ENCODE data around the gene MRPL42. TPM values are rescaled to one million over a fixed set of nuclear protein-coding genes. Genes with fewer than 3 reads are reported as not detected.
A peak's percentile ranks its signal among the peaks of the same experiment; 100 is the strongest.

MRPL42 gene
- total RNA-seq (66.7 TPM), polyA plus RNA-seq (ENCODE audit: insufficient read depth, low read depth, low replicate concordance) (57.6 TPM)
- long read RNA-seq, donor 1, full-length matches to known transcripts: 18 of 18 reads
- long read RNA-seq, donor 1, partial matches to known transcripts: 0 of 18 reads
- long read RNA-seq, donor 1, other reads (novel, unspliced or antisense): 0 of 18 reads
- long read RNA-seq, donor 2, full-length matches to known transcripts: 22 of 22 reads
- long read RNA-seq, donor 2, partial matches to known transcripts: 0 of 22 reads
- long read RNA-seq, donor 2, other reads (novel, unspliced or antisense): 0 of 22 reads
- long read RNA-seq, donor 3, full-length matches to known transcripts: 47 of 47 reads
- long read RNA-seq, donor 3, partial matches to known transcripts: 0 of 47 reads
- long read RNA-seq, donor 3, other reads (novel, unspliced or antisense): 0 of 47 reads
- long read RNA-seq, donor 4, full-length matches to known transcripts: 30 of 30 reads
- long read RNA-seq, donor 4, partial matches to known transcripts: 0 of 30 reads
- long read RNA-seq, donor 4, other reads (novel, unspliced or antisense): 0 of 30 reads
- long read RNA-seq, donor 5, full-length matches to known transcripts: 2 of 2 reads
- long read RNA-seq, donor 5, partial matches to known transcripts: 0 of 2 reads
- long read RNA-seq, donor 5, other reads (novel, unspliced or antisense): 0 of 2 reads
- long read RNA-seq, donor 6, full-length matches to known transcripts: 58 of 66 reads
- long read RNA-seq, donor 6, partial matches to known transcripts: 8 of 66 reads
- long read RNA-seq, donor 6, other reads (novel, unspliced or antisense): 0 of 66 reads
- long read RNA-seq, donor 7, full-length matches to known transcripts: 19 of 30 reads
- long read RNA-seq, donor 7, partial matches to known transcripts: 2 of 30 reads
- long read RNA-seq, donor 7, other reads (novel, unspliced or antisense): 9 of 30 reads
- long read RNA-seq, donor 8, full-length matches to known transcripts: 22 of 28 reads
- long read RNA-seq, donor 8, partial matches to known transcripts: 6 of 28 reads
- long read RNA-seq, donor 8, other reads (novel, unspliced or antisense): 0 of 28 reads
- long read RNA-seq, donor 9, full-length matches to known transcripts: 19 of 19 reads
- long read RNA-seq, donor 9, partial matches to known transcripts: 0 of 19 reads
- long read RNA-seq, donor 9, other reads (novel, unspliced or antisense): 0 of 19 reads
- long read RNA-seq, donor 10, full-length matches to known transcripts: 21 of 21 reads
- long read RNA-seq, donor 10, partial matches to known transcripts: 0 of 21 reads
- long read RNA-seq, donor 10, other reads (novel, unspliced or antisense): 0 of 21 reads

- TF ChIP-seq CTCF (IDR thresholded peaks at IDR 0.05; ENCODE audit: borderline replicate concordance, extremely low read depth, insufficient read depth): peak; percentile 58
- no peaks in the 10 kb centered on the region for H3K36me3 ChIP-seq (ENCODE audit: control insufficient read depth in 2 of 3, insufficient read depth in 3 of 3, low read length in 3 of 3)
- no peak for FAIRE-seq
Measured at GRCh38 chr12:93467351-93468007, at the start of gene MRPL42. TSS of gene MRPL42 (plus strand) at chr12:93467514. CDS start at chr12:93469286, 1,772 bp downstream.

GRCh38 chr12:93417967-93418480 lies 49.3 kb upstream of the MRPL42 start:
- H3K4me3 ChIP-seq (ENCODE audit: low read length in 3 of 3): no peak overlapping the region
- H3K27ac ChIP-seq (ENCODE audit: low read depth in 2 of 2, low read length in 2 of 2): no peak overlapping the region
- FAIRE-seq (no peak), DNase-seq (no peak)
- no peak overlapping the region for H3K9ac ChIP-seq (ENCODE audit: low read length in 3 of 3)
- no peaks in the 10 kb centered on the region for H3K9me3 ChIP-seq (ENCODE audit: control insufficient read depth in 2 of 3, insufficient read depth in 1 of 3, low read length in 3 of 3)
- no peak for TF ChIP-seq CTCF (IDR thresholded peaks at IDR 0.05; ENCODE audit: borderline replicate concordance, extremely low read depth, insufficient read depth)
- intact Hi-C loops (cut with DNase I): no loop called here
- no peaks in the 10 kb centered on the region for H3K36me3 ChIP-seq (ENCODE audit: control insufficient read depth in 2 of 3, insufficient read depth in 3 of 3, low read length in 3 of 3)
- H3K27me3 ChIP-seq (ENCODE audit: control insufficient read depth, insufficient read depth, low read length): no peaks in the 10 kb centered on the region
- H3K4me1 ChIP-seq (ENCODE audit: control insufficient read depth in 2 of 3, insufficient read depth in 2 of 3, low read depth in 1 of 3, low read length in 3 of 3): peaks cover 0 to 13% (median 3%) of the 10 kb centered on the region in 3 donors

More at GRCh38 chr12:93467351-93468007, at the start of gene MRPL42:
- peak; percentile 95 to 97 (median 95) for DNase-seq
- intact Hi-C loops (cut with DNase I): no loop called here
- Histone ChIP-seq H3K4me1 (ENCODE audit: control insufficient read depth in 2 of 3, insufficient read depth in 2 of 3, low read depth in 1 of 3, low read length in 3 of 3) (peaks cover 3 to 6% (median 6%) of the 10 kb centered on the region in 3 donors), H3K9me3 (ENCODE audit: control insufficient read depth in 2 of 3, insufficient read depth in 1 of 3, low read length in 3 of 3) (no peaks in the 10 kb centered on the region), H3K4me3 (ENCODE audit: low read length in 3 of 3) (peak within 1 kb of the TSS; percentile 87 to 98 (median 96)), H3K27me3 (ENCODE audit: control insufficient read depth, insufficient read depth, low read length) (no peaks in the 10 kb centered on the region), H3K27ac (ENCODE audit: low read depth in 2 of 2, low read length in 2 of 2) (peak within 1 kb of the TSS; percentile 74 to 85), H3K9ac (ENCODE audit: low read length in 3 of 3) (peak within 1 kb of the TSS; percentile 77 to 100 (median 94))
